OCI-LY7 (cell line): ENCODE data around the gene HOXC10.

Source experiments
- CTCF ChIP-seq: fragments of 200-600 bp; sonication (generic); conservative IDR thresholded peaks from 2 replicates; pipeline ENCODE4 v1.5.1; 2014; ENCODE audit warnings: mild to moderate bottlenecking, antibody characterized with exemption, low read length, moderate library complexity, mixed read lengths
- EZH2phosphoT487 ChIP-seq: fragments of 200-600 bp; sonication (generic); IDR thresholded peaks from 2 replicates; pipeline ENCODE4 v1.6.1; 2018; ENCODE audit warnings: low read depth, borderline replicate concordance, mild to moderate bottlenecking, mixed run types, antibody characterized with exemption, low read length, moderate library complexity, mixed read lengths

DNA sequence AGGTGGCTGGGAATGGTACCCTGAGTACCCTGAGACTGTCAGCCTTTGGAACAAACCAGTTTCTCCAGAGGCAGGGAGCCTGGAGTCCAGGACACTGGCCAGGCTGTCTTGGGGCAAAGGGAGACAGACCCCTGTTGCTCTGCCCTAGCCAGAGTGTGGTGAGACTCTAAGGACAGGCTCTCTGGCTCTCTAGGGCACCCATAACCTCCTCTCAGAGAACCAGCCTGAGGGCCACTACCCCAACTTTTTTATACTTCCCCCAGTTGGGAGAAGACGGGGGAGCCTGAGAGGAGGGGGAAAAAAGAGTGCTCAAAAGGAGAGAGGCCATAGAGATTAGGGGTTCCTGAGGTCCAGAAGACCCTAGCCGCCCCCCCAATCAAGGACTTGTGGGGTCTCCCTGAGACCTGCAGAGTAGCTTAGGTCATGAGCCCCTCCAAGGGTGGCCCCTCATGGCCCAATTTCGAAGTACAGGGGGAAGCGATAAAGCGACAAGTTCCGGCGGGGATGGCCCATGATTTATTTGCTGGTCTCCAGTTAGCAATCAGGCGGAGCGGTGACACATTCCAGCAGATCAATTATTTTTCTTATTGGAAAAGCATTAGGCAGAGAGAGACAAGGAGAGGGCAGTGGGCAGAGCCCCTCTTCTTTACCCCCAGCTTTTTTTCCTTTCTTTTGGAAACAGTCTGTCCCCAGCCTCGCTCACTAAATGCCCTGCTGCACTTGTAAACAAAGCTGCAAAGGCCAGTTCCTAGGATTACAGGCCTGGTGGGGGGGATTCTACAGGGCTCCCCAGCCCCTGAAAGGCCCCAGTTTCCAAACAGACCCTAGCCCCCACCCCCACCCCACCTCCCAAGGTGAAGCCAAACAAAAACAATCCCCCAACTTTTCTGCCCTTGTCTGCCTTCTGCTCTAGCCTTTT is 25.4 kb downstream of the HOXC10 start:
- no peak for TF ChIP-seq CTCF
- no peak for TF ChIP-seq EZH2phosphoT487
